ENCODE data around the gene TSPYL4. TPM values are rescaled to one million over a fixed set of nuclear protein-coding genes. Genes with fewer than 3 reads are reported as not detected.

TSPYL4 gene
- polyA plus RNA-seq, 1 experiment, result 33.7 TPM

DNA sequence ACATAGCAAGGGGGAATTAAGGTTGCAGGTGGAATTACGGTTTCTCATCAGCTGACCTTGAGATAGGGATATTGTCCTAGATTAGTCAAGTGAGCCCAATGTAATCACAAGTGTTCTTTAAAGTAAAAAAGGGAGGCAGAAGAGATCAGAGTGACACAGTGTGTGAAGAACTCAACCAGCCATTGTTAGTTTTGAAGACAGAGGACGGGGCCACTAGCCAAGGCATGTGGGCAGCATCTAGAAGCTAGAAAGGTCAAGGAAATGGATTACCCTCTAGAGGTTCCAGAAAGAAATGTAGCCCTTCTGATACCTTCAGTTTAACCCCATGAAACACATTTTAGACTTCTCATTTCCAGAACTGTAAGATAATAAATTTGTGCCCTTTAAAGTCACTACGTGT, 44.4 kb upstream of the TSPYL4 start:
- no peak for DNase-seq (ENCODE audit: low read depth)
- ChIA-PET CTCF (interaction anchor here (1.3 to 1.4 kb wide), 2 partner anchors 10 to 30 kb away, joined by 3 to 5 read pairs; no protein-coding TSS in a partner anchor), POLR2A (no interaction called here)
- TF ChIP-seq, protein P1, sequence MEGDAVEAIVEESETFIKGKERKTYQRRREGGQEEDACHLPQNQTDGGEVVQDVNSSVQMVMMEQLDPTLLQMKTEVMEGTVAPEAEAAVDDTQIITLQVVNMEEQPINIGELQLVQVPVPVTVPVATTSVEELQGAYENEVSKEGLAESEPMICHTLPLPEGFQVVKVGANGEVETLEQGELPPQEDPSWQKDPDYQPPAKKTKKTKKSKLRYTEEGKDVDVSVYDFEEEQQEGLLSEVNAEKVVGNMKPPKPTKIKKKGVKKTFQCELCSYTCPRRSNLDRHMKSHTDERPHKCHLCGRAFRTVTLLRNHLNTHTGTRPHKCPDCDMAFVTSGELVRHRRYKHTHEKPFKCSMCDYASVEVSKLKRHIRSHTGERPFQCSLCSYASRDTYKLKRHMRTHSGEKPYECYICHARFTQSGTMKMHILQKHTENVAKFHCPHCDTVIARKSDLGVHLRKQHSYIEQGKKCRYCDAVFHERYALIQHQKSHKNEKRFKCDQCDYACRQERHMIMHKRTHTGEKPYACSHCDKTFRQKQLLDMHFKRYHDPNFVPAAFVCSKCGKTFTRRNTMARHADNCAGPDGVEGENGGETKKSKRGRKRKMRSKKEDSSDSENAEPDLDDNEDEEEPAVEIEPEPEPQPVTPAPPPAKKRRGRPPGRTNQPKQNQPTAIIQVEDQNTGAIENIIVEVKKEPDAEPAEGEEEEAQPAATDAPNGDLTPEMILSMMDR (IDR thresholded peaks at IDR 0.05; ENCODE audit: insufficient read depth, low read depth, low read length), result no peak
- H3K4me3 ChIP-seq (ENCODE audit: low read depth, low read length), result no peak overlapping the region
- H3K36me3 ChIP-seq (ENCODE audit: control insufficient read depth, insufficient read depth, low read length), result no peaks in the 10 kb centered on the region
- no peaks in the 10 kb centered on the region for H3K27me3 ChIP-seq (ENCODE audit: control insufficient read depth, insufficient read depth, low read length)

GRCh38 chr6:116292553-116292952, 38.7 kb upstream of the TSPYL4 start:
- no peak for DNase-seq (ENCODE audit: low read depth)
- CTCF ChIA-PET, result interaction anchor here (1.5 kb wide), 1 partner anchor 69 kb away, joined by 3 read pairs; no protein-coding TSS in a partner anchor
- Histone ChIP-seq H3K36me3 (ENCODE audit: control insufficient read depth, insufficient read depth, low read length) (no peaks in the 10 kb centered on the region), H3K27me3 (ENCODE audit: control insufficient read depth, insufficient read depth, low read length) (no peaks in the 10 kb centered on the region), H3K4me3 (ENCODE audit: low read depth, low read length) (no peak overlapping the region)
- POLR2A ChIA-PET, result interaction anchor here (0.6 kb wide), 1 partner anchor 15 kb away, joined by 20 read pairs; no protein-coding TSS in a partner anchor
- TF ChIP-seq, protein P1 (IDR thresholded peaks at IDR 0.05; ENCODE audit: insufficient read depth, low read depth, low read length), result no peak

DNA sequence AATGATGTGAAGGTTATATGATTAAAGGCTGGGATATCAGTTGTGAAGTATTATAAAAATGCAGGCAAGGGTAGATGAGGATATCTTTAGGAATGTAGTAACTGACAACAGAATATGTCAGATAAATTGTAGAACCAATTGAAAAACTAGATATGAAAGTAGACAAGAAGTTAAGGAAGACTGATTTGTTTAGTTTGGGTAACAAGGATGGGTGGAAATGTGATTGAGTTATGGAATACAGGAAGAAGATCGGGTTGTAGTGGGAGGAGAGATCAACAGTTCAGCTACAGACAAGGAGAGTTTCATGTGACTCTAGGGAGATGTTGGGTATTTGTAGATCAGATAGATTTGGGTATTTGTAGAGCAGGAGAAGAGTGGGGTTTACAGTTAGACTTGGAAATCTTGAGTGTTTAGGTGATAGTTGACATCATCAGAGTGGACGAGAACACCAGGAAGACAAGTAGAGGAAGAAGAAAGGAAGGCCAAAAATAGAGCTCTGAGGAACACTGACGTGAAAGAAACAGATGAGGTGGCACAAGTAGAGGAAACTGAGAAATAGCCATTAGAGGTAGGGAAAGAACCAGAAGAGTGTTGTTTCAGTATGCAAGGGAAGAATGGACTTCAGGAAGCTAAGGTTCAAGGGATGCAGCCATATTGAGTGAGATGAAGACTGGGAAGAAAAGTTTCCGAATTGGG, 38.0 kb upstream of the TSPYL4 start:
- DNase-seq (ENCODE audit: low read depth), result no peak
- POLR2A ChIA-PET, result interaction anchor here (0.6 kb wide), 1 partner anchor 14 kb away, joined by 20 read pairs; no protein-coding TSS in a partner anchor
- H3K36me3 ChIP-seq (ENCODE audit: control insufficient read depth, insufficient read depth, low read length), result no peaks in the 10 kb centered on the region
- H3K4me3 ChIP-seq (ENCODE audit: low read depth, low read length), result no peak overlapping the region
- no peaks in the 10 kb centered on the region for H3K27me3 ChIP-seq (ENCODE audit: control insufficient read depth, insufficient read depth, low read length)
- CTCF ChIA-PET, result no interaction called here
- TF ChIP-seq, protein P1 (IDR thresholded peaks at IDR 0.05; ENCODE audit: insufficient read depth, low read depth, low read length), result no peak

DNA sequence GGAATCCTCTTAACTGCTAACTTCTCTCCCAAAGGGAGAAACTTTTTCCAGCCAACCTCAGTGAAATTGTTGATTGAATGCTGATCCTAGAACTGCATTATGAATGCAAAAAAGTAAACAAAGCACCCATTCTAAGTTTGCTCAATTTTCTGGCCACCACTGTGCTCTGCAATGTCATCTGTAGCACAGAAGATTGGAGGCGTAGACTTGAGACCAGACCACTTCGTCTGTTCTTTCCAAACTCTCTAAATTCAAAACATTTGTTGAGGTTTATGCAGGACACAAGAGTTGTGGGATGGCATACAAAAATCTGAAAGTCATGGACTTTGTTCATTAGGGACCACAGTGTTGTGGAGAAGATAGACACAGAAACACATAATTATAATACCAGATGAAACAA, 36.9 kb upstream of the TSPYL4 start:
- ChIA-PET CTCF (interaction anchor here (0.6 to 2.2 kb wide), 3 partner anchors 111 to 246 kb away, joined by 3 to 5 read pairs (median 5); no protein-coding TSS in a partner anchor), POLR2A (no interaction called here)
- no peak for DNase-seq (ENCODE audit: low read depth)
- TF ChIP-seq, protein P1 (IDR thresholded peaks at IDR 0.05; ENCODE audit: insufficient read depth, low read depth, low read length), result no peak
- no peaks in the 10 kb centered on the region for H3K36me3 ChIP-seq (ENCODE audit: control insufficient read depth, insufficient read depth, low read length)
- H3K4me3 ChIP-seq (ENCODE audit: low read depth, low read length), result no peak overlapping the region
- H3K27me3 ChIP-seq (ENCODE audit: control insufficient read depth, insufficient read depth, low read length), result no peaks in the 10 kb centered on the region

GRCh38 chr6:116289876-116290275, 36.0 kb upstream of the TSPYL4 start:
- ChIA-PET POLR2A (no interaction called here), CTCF (interaction anchor here (0.6 to 3.9 kb wide), 10 partner anchors 21 to 274 kb away, joined by 3 to 27 read pairs (median 4); no protein-coding TSS in a partner anchor)
- no peaks in the 10 kb centered on the region for H3K27me3 ChIP-seq (ENCODE audit: control insufficient read depth, insufficient read depth, low read length)
- no peaks in the 10 kb centered on the region for H3K36me3 ChIP-seq (ENCODE audit: control insufficient read depth, insufficient read depth, low read length)
- H3K4me3 ChIP-seq (ENCODE audit: low read depth, low read length), result no peak overlapping the region
- DNase-seq (ENCODE audit: low read depth), result no peak
- TF ChIP-seq, protein P1 (IDR thresholded peaks at IDR 0.05; ENCODE audit: insufficient read depth, low read depth, low read length), result no peak

Measured in BJ (cell line).